ENCODE measurements around the gene TTC17. TPM values are rescaled to one million over a fixed set of nuclear protein-coding genes. Genes with fewer than 3 reads are reported as not detected.

The TTC17 gene
- total and polyA plus RNA-seq, 2 donors (not counting 1 experiment from before 2014, with no cell fraction given) = 68.7 to 176 TPM

- ATAC-seq (ENCODE audit: low read depth) (no peak), DNase-seq (no peak)
- ChIA-PET CTCF (no interaction called here), POLR2A (no interaction called here)
- Mint-ChIP-seq H3K9me3 (ENCODE audit: insufficient read depth) (no peaks in the 10 kb centered on the region), H3K27me3 (no peaks in the 10 kb centered on the region), H3K4me3 (no peak overlapping the region), H3K27ac (no peak overlapping the region), H3K4me1 (no peaks in the 10 kb centered on the region)
- intact Hi-C loops (cut with micrococcal nuclease) = no loop called here
- Histone ChIP-seq H3K27ac (ENCODE audit: low read length in 2 of 2) (no peak overlapping the region), H3K4me3 (ENCODE audit: control extremely low read depth in 1 of 5, extremely low read depth in 1 of 5, insufficient read depth in 1 of 5, low read depth in 2 of 5, low read length in 4 of 5) (no peak overlapping the region), H3K36me3 (replicated peaks in 1 of 2; ENCODE audit: control extremely low read depth in 1 of 2, control insufficient read depth in 1 of 2, extremely low read depth in 1 of 2, insufficient read depth in 2 of 2, low read length in 1 of 2) (peaks cover 30 to 60% of the 10 kb centered on the region in 2 experiments), H3K79me2 (ENCODE audit: control insufficient read depth, insufficient read depth, low read length) (no peaks in the 10 kb centered on the region), H3K27me3 (replicated peaks in 1 of 4; ENCODE audit: control extremely low read depth in 1 of 4, control insufficient read depth in 3 of 4, insufficient read depth in 4 of 4, low read length in 3 of 4) (no peaks in the 10 kb centered on the region), H3K9me3 (ENCODE audit: control extremely low read depth in 1 of 3, control insufficient read depth in 2 of 3, insufficient read depth in 1 of 3, low read length in 2 of 3) (no peaks in the 10 kb centered on the region), H3K4me1 (ENCODE audit: control insufficient read depth in 2 of 2, insufficient read depth in 2 of 2, low read length in 2 of 2) (no peaks in the 10 kb centered on the region), H4K20me1 (ENCODE audit: control insufficient read depth, insufficient read depth, low read length, poor library complexity, severe bottlenecking) (no peaks in the 10 kb centered on the region), H3K9ac (ENCODE audit: low read length) (no peak overlapping the region), H2AFZ (ENCODE audit: insufficient read depth, low read depth, low read length, poor library complexity, severe bottlenecking) (no peak overlapping the region), H3K4me2 (replicated peaks; ENCODE audit: low read depth, low read length, poor library complexity, severe bottlenecking) (no peak overlapping the region)
- WGBS (ENCODE audit: insufficient coverage) = 100% methylated on average over 2 of the region's 5 CpGs
- no peak for TF ChIP-seq CTCF (IDR thresholded peaks at IDR 0.05)
- TF ChIP-seq EZH2 (IDR thresholded peaks at IDR 0.05; ENCODE audit: borderline replicate concordance, insufficient read depth, low read depth, low read length, poor library complexity, severe bottlenecking) = no peak
Observed at GRCh38 chr11:43392713-43393112, 34.0 kb downstream of the TTC17 start.

- H3K4me3 ChIP-seq (ENCODE audit: control extremely low read depth in 1 of 5, extremely low read depth in 1 of 5, insufficient read depth in 1 of 5, low read depth in 2 of 5, low read length in 4 of 5) = no peak overlapping the region
- no peaks in the 10 kb centered on the region for H3K4me1 ChIP-seq (ENCODE audit: control insufficient read depth in 2 of 2, insufficient read depth in 2 of 2, low read length in 2 of 2)
- Mint-ChIP-seq H3K4me1 (no peaks in the 10 kb centered on the region), H3K27ac (no peak overlapping the region), H3K27me3 (no peaks in the 10 kb centered on the region), H3K4me3 (no peak overlapping the region), H3K9me3 (ENCODE audit: insufficient read depth) (no peaks in the 10 kb centered on the region)
- H3K9me3 ChIP-seq (ENCODE audit: control extremely low read depth in 1 of 3, control insufficient read depth in 2 of 3, insufficient read depth in 1 of 3, low read length in 2 of 3) = no peaks in the 10 kb centered on the region
- no peak overlapping the region for H3K27ac ChIP-seq (ENCODE audit: low read length in 2 of 2)
- H3K27me3 ChIP-seq (replicated peaks in 1 of 4; ENCODE audit: control extremely low read depth in 1 of 4, control insufficient read depth in 3 of 4, insufficient read depth in 4 of 4, low read length in 3 of 4) = no peaks in the 10 kb centered on the region
- no peak overlapping the region for H2AFZ ChIP-seq (ENCODE audit: insufficient read depth, low read depth, low read length, poor library complexity, severe bottlenecking)
- no peaks in the 10 kb centered on the region for H3K79me2 ChIP-seq (ENCODE audit: control insufficient read depth, insufficient read depth, low read length)
- intact Hi-C loops (cut with micrococcal nuclease) = no loop called here
- no peak for DNase-seq
- no peaks in the 10 kb centered on the region for H4K20me1 ChIP-seq (ENCODE audit: control insufficient read depth, insufficient read depth, low read length, poor library complexity, severe bottlenecking)
- no peak for ATAC-seq (ENCODE audit: low read depth)
- no peak for TF ChIP-seq CTCF (IDR thresholded peaks at IDR 0.05)
- no peak for TF ChIP-seq EZH2 (IDR thresholded peaks at IDR 0.05; ENCODE audit: borderline replicate concordance, insufficient read depth, low read depth, low read length, poor library complexity, severe bottlenecking)
- 100% methylated on average over 1 of the region's 2 CpGs for WGBS (ENCODE audit: insufficient coverage)
- no peak overlapping the region for H3K4me2 ChIP-seq (replicated peaks; ENCODE audit: low read depth, low read length, poor library complexity, severe bottlenecking)
- H3K36me3 ChIP-seq (replicated peaks in 1 of 2; ENCODE audit: control extremely low read depth in 1 of 2, control insufficient read depth in 1 of 2, extremely low read depth in 1 of 2, insufficient read depth in 2 of 2, low read length in 1 of 2) = peaks cover 37 to 71% of the 10 kb centered on the region in 2 experiments
- ChIA-PET CTCF (no interaction called here), POLR2A (no interaction called here)
- H3K9ac ChIP-seq (ENCODE audit: low read length) = no peak overlapping the region
Observed at GRCh38 chr11:43393765-43394355, 35.1 kb downstream of the TTC17 start.
